Activated T-helper 1 cell treated with Interleukin-2 at 50 U/mL for 16 hours (primary cell): ENCODE data around the gene VIPAS39.

ENCODE experiments used
- DNase-seq: peaks from one replicate; pipeline ENCODE4 v3.0.0-alpha.2; 2020; ENCODE audit warnings: low read depth

VIPAS39 gene

GRCh38 chr14:77406086-77406485 lies 51.3 kb downstream of the VIPAS39 start:
- no peak for DNase-seq

- no peak for DNase-seq
Measured at GRCh38 chr14:77403768-77404167, 53.6 kb downstream of the VIPAS39 start.

- no peak for DNase-seq
Measured at GRCh38 chr14:77400216-77400615, 57.2 kb downstream of the VIPAS39 start.

- DNase-seq, result no peak
Measured at GRCh38 chr14:77390188-77390587, 67.2 kb downstream of the VIPAS39 start.

DNA sequence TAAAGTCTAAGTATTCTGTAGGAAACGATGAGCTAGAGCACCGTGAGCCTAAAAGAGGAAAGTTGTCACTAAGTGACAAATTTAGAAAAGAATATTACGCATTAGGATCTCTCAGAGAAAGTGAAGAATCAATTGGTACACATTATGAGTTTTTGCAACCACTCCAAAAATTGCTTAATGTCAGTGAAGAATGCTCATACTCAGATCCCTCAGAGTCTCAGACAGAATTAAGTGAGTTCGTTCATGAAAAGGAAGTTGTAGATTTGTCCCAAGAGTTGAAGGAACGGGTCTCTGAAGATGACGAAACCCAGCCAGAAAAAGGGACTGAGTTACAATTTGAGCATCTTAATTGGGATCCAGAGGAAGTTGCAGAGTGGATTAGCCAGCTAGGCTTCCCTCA lies 78.7 kb downstream of the VIPAS39 start:
- DNase-seq, result no peak

- no peak for DNase-seq
Measured at GRCh38 chr14:77377502-77377844, 79.9 kb downstream of the VIPAS39 start.

- DNase-seq, result peak; percentile 66
Measured at GRCh38 chr14:77376771-77377501, 80.5 kb downstream of the VIPAS39 start, which contains the start of the genes SAMD15 and TMED8. Gene SAMD15, plus strand, starts transcription at chr14:77377379. Its CDS starts 40 bp downstream, at chr14:77377419. Gene TMED8, minus strand, starts transcription at chr14:77377094. Its CDS starts 41 bp downstream, at chr14:77377053.
